Glutamatergic neuron (in vitro differentiated cells): ENCODE measurements around the gene ITGAE. TPM values are rescaled to one million over a fixed set of nuclear protein-coding genes. Genes with fewer than 3 reads are reported as not detected.
"Not testable (repeated sequence)": the region's sequence is repeated elsewhere in the genome, so short reads cannot be mapped to it uniquely, and the experiment has no call there.

Experiments
- DNase-seq: peaks from one replicate; pipeline ENCODE4 v3.0.0; 2022
- H3K27ac Mint-ChIP-seq: one replicate; pipeline ENCODE4 v1.8.0; 2020; ENCODE audit warnings: mild to moderate bottlenecking, mixed read lengths, inconsistent platforms; ENCODE audit not compliant: unreplicated experiment
- H3K27me3 Mint-ChIP-seq: one replicate; pipeline ENCODE4 v1.8.0; 2020; ENCODE audit warnings: mild to moderate bottlenecking, moderate library complexity, mixed read lengths, inconsistent platforms; ENCODE audit not compliant: unreplicated experiment
- H3K36me3 Mint-ChIP-seq: one replicate; pipeline ENCODE4 v1.8.0; 2020; ENCODE audit warnings: mild to moderate bottlenecking, mixed read lengths, inconsistent platforms; ENCODE audit not compliant: unreplicated experiment
- H3K4me1 Mint-ChIP-seq: one replicate; pipeline ENCODE4 v1.8.0; 2020; ENCODE audit warnings: mild to moderate bottlenecking, low read depth, mixed read lengths, inconsistent platforms; ENCODE audit not compliant: unreplicated experiment
- H3K4me3 Mint-ChIP-seq: one replicate; pipeline ENCODE4 v1.8.0; 2020; ENCODE audit warnings: mild to moderate bottlenecking, mixed read lengths, inconsistent platforms; ENCODE audit not compliant: unreplicated experiment
- H3K9me3 Mint-ChIP-seq: one replicate; pipeline ENCODE4 v1.8.0; 2020; ENCODE audit warnings: mild to moderate bottlenecking, moderate library complexity, mixed read lengths, inconsistent platforms; ENCODE audit not compliant: unreplicated experiment
- CTCF ChIP-seq: fragments of 200-600 bp; sonication (generic); IDR thresholded peaks from one replicate; pipeline ENCODE4 v1.5.0; 2021; ENCODE audit not compliant: partially characterized antibody, unreplicated experiment
- total RNA-seq: library from RNA; stranded (reverse); fragmentation: NEBNext Ultra II Directional; extraction: Animal tissue kit (Norgen Biotek cat#: 25700); gene quantifications from one replicate; pipeline ENCODE4 v1.2.1, GENCODE V29; 2021; ENCODE audit not compliant: unreplicated experiment

Gene ITGAE
- total RNA-seq, 1 donor from 2014 or later, result 19.2 TPM

GRCh38 chr17:3792481-3792880, 8.5 kb downstream of the ITGAE start:
- TF ChIP-seq CTCF, result no peak
- peaks cover 2% of the 10 kb centered on the region for H3K27me3 Mint-ChIP-seq
- no peaks in the 10 kb centered on the region for H3K36me3 Mint-ChIP-seq
- H3K4me3 Mint-ChIP-seq, result no peak overlapping the region
- peaks cover under 1% of the 10 kb centered on the region for H3K9me3 Mint-ChIP-seq
- no peak overlapping the region for H3K27ac Mint-ChIP-seq
- no peak for DNase-seq
- no peaks in the 10 kb centered on the region for H3K4me1 Mint-ChIP-seq

DNA sequence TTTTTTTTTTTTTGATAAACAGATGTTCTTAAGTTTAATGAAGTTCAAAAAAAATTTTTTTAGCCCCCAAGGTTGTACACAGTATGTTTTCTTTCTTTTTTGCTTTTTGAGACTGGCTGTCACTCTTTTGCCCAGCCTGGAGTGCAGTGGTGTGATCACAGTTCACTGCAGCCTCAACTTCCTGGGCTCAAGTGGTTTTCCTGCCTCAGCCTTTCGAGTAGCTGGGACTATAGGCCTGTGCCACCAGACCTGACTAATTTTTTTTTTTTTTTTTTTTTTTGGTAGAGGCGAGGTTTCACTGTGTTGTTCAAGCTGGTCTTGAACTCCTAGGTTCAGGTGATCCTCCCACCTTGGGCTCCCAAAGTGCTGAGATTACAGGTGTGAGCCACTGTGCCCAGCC, 12.8 kb downstream of the ITGAE start:
- Mint-ChIP-seq H3K4me1 (no peaks in the 10 kb centered on the region), H3K27ac (no peak overlapping the region), H3K27me3 (no peaks in the 10 kb centered on the region), H3K36me3 (no peaks in the 10 kb centered on the region), H3K9me3 (peaks cover 2% of the 10 kb centered on the region), H3K4me3 (no peak overlapping the region)
- DNase-seq, result no peak
- no peak for TF ChIP-seq CTCF

DNA sequence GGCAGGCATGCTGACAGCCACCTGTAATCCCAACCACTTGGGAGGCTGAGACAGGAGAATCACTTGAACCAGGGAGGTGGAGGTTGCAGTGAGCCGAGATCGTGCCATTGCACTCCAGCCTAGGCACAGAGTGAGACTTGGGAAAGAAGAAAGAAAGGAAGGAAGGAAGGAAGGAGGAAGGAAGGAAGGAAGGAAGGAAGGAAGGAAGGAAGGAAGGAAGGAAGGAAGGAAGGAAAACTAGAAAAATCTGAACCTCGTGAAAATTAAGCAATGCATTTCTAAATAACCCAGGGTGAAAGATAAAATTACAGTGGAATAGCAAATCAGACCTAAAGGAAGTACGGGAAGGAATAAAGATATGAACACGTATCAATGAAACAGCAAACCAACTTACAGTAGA, 15.7 kb downstream of the ITGAE start:
- H3K27ac Mint-ChIP-seq, H3K27me3 Mint-ChIP-seq, H3K4me1 Mint-ChIP-seq, DNase-seq, H3K36me3 Mint-ChIP-seq, H3K4me3 Mint-ChIP-seq, H3K9me3 Mint-ChIP-seq: not testable (repeated sequence)

- no peaks in the 10 kb centered on the region for H3K4me1 Mint-ChIP-seq
- no peak for DNase-seq
- no peak for TF ChIP-seq CTCF
- no peaks in the 10 kb centered on the region for H3K36me3 Mint-ChIP-seq
- H3K27ac Mint-ChIP-seq, result no peak overlapping the region
- H3K4me3 Mint-ChIP-seq, result no peak overlapping the region
- peaks cover 2% of the 10 kb centered on the region for H3K9me3 Mint-ChIP-seq
- peaks cover 2% of the 10 kb centered on the region for H3K27me3 Mint-ChIP-seq
Observed at GRCh38 chr17:3782751-3783150, 18.2 kb downstream of the ITGAE start.

GRCh38 chr17:3780986-3781385, 20.0 kb downstream of the ITGAE start:
- Mint-ChIP-seq H3K36me3 (no peaks in the 10 kb centered on the region), H3K27me3 (peaks cover 3% of the 10 kb centered on the region), H3K4me3 (no peak overlapping the region), H3K4me1 (no peaks in the 10 kb centered on the region), H3K9me3 (no peaks in the 10 kb centered on the region), H3K27ac (no peak overlapping the region)
- TF ChIP-seq CTCF, result no peak
- no peak for DNase-seq
